ENCODE data around the gene GMPS. TPM values are rescaled to one million over a fixed set of nuclear protein-coding genes. Genes with fewer than 3 reads are reported as not detected.

GMPS gene
- total and polyA plus RNA-seq, 2 of the 13 experiments (the other 11 are each of a cell fraction or from before 2014, with no cell fraction given), result 29.6 to 85.5 TPM

DNA sequence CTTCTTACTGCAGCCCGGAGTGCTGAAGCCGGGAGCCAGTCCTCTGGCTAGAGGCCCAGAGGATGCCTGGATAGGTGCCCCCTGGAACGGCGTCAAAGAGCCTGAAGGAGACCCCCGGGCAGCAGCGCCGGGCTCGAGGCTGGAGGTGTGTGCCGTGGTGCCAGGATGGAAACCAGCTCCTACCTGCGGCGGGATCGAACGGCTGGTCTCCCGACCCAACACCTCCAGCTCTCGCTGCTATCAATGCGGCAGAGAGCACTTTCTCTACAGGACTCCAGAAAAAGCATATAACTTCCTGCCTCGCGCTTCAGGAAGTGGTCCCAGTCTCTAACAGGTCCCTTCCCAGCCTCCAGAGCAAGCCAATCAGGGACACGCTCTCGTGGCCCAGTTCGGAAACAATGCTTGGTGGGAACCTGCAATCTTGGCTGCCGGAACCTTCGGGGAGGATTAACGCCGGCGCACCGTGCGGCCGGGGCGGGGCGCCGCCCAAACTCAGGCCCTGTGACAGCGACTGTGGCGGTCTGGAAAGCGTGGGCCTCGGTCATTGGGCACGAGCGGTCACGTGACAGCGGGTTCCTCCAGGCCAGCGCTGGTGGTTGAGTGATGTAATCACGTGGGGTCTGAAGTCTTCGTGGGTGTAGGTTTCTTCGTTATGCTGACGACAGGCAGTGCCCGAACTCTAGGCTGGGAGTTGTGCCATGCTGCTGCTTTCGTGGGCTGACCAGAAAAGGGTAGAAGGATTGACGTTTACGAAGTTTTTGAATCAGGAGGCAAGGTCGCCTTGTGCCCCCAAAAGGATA, 16.1 kb upstream of the GMPS start, which contains the start of gene SLC33A1 (continued):
- no peak for TF ChIP-seq NFE2L1 (CRISPR knock-in tag; IDR thresholded peaks at IDR 0.05; ENCODE audit: borderline replicate concordance)
- TF ChIP-seq FOXA1 (IDR thresholded peaks at IDR 0.05), result no peak
- peak; percentile 18; the same call in 1 of the 2 replicates for TF ChIP-seq FOXA1 (CRISPR knock-in tag; IDR thresholded peaks at IDR 0.05)
- TF ChIP-seq SSRP1 (CRISPR knock-in tag; IDR thresholded peaks at IDR 0.05), result peak; percentile 56; the same call in 1 of the 2 replicates
- peak; percentile 80; the same call in 1 of the 2 replicates for TF ChIP-seq RBAK (CRISPR knock-in tag; IDR thresholded peaks at IDR 0.05)
- TF ChIP-seq, protein P1, sequence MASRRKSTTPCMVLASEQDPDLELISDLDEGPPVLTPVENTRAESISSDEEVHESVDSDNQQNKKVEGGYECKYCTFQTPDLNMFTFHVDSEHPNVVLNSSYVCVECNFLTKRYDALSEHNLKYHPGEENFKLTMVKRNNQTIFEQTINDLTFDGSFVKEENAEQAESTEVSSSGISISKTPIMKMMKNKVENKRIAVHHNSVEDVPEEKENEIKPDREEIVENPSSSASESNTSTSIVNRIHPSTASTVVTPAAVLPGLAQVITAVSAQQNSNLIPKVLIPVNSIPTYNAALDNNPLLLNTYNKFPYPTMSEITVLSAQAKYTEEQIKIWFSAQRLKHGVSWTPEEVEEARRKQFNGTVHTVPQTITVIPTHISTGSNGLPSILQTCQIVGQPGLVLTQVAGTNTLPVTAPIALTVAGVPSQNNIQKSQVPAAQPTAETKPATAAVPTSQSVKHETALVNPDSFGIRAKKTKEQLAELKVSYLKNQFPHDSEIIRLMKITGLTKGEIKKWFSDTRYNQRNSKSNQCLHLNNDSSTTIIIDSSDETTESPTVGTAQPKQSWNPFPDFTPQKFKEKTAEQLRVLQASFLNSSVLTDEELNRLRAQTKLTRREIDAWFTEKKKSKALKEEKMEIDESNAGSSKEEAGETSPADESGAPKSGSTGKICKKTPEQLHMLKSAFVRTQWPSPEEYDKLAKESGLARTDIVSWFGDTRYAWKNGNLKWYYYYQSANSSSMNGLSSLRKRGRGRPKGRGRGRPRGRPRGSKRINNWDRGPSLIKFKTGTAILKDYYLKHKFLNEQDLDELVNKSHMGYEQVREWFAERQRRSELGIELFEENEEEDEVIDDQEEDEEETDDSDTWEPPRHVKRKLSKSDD (CRISPR knock-in tag; IDR thresholded peaks at IDR 0.05; ENCODE audit: low read depth), result peak; percentile 91
- TF ChIP-seq HNF4A (CRISPR knock-in tag; IDR thresholded peaks at IDR 0.05), result peak; percentile 34; the same call in 1 of the 2 replicates
- TF ChIP-seq, protein P2, sequence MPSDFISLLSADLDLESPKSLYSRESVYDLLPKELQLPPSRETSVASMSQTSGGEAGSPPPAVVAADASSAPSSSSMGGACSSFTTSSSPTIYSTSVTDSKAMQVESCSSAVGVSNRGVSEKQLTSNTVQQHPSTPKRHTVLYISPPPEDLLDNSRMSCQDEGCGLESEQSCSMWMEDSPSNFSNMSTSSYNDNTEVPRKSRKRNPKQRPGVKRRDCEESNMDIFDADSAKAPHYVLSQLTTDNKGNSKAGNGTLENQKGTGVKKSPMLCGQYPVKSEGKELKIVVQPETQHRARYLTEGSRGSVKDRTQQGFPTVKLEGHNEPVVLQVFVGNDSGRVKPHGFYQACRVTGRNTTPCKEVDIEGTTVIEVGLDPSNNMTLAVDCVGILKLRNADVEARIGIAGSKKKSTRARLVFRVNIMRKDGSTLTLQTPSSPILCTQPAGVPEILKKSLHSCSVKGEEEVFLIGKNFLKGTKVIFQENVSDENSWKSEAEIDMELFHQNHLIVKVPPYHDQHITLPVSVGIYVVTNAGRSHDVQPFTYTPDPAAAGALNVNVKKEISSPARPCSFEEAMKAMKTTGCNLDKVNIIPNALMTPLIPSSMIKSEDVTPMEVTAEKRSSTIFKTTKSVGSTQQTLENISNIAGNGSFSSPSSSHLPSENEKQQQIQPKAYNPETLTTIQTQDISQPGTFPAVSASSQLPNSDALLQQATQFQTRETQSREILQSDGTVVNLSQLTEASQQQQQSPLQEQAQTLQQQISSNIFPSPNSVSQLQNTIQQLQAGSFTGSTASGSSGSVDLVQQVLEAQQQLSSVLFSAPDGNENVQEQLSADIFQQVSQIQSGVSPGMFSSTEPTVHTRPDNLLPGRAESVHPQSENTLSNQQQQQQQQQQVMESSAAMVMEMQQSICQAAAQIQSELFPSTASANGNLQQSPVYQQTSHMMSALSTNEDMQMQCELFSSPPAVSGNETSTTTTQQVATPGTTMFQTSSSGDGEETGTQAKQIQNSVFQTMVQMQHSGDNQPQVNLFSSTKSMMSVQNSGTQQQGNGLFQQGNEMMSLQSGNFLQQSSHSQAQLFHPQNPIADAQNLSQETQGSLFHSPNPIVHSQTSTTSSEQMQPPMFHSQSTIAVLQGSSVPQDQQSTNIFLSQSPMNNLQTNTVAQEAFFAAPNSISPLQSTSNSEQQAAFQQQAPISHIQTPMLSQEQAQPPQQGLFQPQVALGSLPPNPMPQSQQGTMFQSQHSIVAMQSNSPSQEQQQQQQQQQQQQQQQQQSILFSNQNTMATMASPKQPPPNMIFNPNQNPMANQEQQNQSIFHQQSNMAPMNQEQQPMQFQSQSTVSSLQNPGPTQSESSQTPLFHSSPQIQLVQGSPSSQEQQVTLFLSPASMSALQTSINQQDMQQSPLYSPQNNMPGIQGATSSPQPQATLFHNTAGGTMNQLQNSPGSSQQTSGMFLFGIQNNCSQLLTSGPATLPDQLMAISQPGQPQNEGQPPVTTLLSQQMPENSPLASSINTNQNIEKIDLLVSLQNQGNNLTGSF (CRISPR knock-in tag; IDR thresholded peaks at IDR 0.05), result no peak
- TF ChIP-seq NFKBIZ (CRISPR knock-in tag; IDR thresholded peaks at IDR 0.05), result 0 out of 2 replicates have a peak, but pooled peaks have one; percentile 74
- TF ChIP-seq, protein P3, sequence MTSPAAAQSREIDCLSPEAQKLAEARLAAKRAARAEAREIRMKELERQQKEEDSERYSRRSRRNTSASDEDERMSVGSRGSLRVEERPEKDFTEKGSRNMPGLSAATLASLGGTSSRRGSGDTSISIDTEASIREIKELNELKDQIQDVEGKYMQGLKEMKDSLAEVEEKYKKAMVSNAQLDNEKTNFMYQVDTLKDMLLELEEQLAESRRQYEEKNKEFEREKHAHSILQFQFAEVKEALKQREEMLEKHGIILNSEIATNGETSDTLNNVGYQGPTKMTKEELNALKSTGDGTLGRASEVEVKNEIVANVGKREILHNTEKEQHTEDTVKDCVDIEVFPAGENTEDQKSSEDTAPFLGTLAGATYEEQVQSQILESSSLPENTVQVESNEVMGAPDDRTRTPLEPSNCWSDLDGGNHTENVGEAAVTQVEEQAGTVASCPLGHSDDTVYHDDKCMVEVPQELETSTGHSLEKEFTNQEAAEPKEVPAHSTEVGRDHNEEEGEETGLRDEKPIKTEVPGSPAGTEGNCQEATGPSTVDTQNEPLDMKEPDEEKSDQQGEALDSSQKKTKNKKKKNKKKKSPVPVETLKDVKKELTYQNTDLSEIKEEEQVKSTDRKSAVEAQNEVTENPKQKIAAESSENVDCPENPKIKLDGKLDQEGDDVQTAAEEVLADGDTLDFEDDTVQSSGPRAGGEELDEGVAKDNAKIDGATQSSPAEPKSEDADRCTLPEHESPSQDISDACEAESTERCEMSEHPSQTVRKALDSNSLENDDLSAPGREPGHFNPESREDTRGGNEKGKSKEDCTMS (CRISPR knock-in tag; conservative IDR thresholded peaks at IDR 0.05), result no peak
- TF ChIP-seq, protein P4, sequence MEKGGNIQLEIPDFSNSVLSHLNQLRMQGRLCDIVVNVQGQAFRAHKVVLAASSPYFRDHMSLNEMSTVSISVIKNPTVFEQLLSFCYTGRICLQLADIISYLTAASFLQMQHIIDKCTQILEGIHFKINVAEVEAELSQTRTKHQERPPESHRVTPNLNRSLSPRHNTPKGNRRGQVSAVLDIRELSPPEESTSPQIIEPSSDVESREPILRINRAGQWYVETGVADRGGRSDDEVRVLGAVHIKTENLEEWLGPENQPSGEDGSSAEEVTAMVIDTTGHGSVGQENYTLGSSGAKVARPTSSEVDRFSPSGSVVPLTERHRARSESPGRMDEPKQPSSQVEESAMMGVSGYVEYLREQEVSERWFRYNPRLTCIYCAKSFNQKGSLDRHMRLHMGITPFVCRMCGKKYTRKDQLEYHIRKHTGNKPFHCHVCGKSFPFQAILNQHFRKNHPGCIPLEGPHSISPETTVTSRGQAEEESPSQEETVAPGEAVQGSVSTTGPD (CRISPR knock-in tag; IDR thresholded peaks at IDR 0.05), result no peak
- TF ChIP-seq ATM (IDR thresholded peaks at IDR 0.05; ENCODE audit: borderline replicate concordance), result no peak
- TF ChIP-seq MTF2 (CRISPR knock-in tag; IDR thresholded peaks at IDR 0.05; ENCODE audit: borderline replicate concordance), result no peak
